Measurements from ENCODE around the gene ERAP2.

The ERAP2 gene

DNA sequence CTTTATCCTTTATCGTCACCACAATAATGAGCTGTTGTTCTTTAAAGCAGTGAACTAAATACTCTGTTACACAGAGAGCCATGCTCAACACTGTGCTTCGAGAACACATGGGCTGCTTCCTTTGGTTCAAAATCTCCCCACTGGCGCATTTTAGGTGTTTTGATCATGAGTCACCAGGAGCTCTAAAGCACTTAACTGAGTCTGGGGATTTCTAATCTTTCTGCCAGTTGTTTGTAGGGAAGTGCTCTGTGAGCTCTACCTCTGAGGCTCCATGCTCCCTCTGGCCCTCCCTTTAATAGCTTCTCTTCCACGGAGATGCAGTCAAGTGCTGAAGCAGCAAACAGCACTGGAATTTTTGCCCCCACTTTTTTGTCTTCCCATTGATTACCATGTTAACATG, 17.0 kb downstream of the ERAP2 start:
- TF ChIP-seq, protein P1, sequence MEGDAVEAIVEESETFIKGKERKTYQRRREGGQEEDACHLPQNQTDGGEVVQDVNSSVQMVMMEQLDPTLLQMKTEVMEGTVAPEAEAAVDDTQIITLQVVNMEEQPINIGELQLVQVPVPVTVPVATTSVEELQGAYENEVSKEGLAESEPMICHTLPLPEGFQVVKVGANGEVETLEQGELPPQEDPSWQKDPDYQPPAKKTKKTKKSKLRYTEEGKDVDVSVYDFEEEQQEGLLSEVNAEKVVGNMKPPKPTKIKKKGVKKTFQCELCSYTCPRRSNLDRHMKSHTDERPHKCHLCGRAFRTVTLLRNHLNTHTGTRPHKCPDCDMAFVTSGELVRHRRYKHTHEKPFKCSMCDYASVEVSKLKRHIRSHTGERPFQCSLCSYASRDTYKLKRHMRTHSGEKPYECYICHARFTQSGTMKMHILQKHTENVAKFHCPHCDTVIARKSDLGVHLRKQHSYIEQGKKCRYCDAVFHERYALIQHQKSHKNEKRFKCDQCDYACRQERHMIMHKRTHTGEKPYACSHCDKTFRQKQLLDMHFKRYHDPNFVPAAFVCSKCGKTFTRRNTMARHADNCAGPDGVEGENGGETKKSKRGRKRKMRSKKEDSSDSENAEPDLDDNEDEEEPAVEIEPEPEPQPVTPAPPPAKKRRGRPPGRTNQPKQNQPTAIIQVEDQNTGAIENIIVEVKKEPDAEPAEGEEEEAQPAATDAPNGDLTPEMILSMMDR (IDR thresholded peaks at IDR 0.05; ENCODE audit: low read depth, low read length): no peak
- H3K4me3 ChIP-seq (ENCODE audit: low read depth, low read length): no peak overlapping the region
- peak; percentile 23 for DNase-seq
- no peaks in the 10 kb centered on the region for H3K9me3 ChIP-seq
- H3K4me1 ChIP-seq: 0 out of 2 replicates have a peak, but pooled peaks cover 3% of the 10 kb centered on the region
- no peaks in the 10 kb centered on the region for H3K27me3 ChIP-seq
- no peaks in the 10 kb centered on the region for H3K36me3 ChIP-seq

GRCh38 chr5:96896276-96896675, 20.0 kb downstream of the ERAP2 start:
- Histone ChIP-seq H3K36me3 (no peaks in the 10 kb centered on the region), H3K4me3 (ENCODE audit: low read depth, low read length) (no peak overlapping the region), H3K27me3 (no peaks in the 10 kb centered on the region), H3K4me1 (0 out of 2 replicates have a peak, but pooled peaks cover 3% of the 10 kb centered on the region), H3K9me3 (no peaks in the 10 kb centered on the region)
- TF ChIP-seq, protein P1 (IDR thresholded peaks at IDR 0.05; ENCODE audit: low read depth, low read length): no peak
- no peak for DNase-seq

- Histone ChIP-seq H3K9me3 (no peaks in the 10 kb centered on the region), H3K4me1 (0 out of 2 replicates have a peak, but pooled peaks cover 3% of the 10 kb centered on the region), H3K36me3 (no peaks in the 10 kb centered on the region), H3K4me3 (ENCODE audit: low read depth, low read length) (no peak overlapping the region), H3K27me3 (no peaks in the 10 kb centered on the region)
- DNase-seq: no peak
- TF ChIP-seq, protein P1 (IDR thresholded peaks at IDR 0.05; ENCODE audit: low read depth, low read length): no peak
Measured at GRCh38 chr5:96896806-96897205, 20.5 kb downstream of the ERAP2 start.

GRCh38 chr5:96901384-96901783, 25.1 kb downstream of the ERAP2 start:
- no peak for DNase-seq
- TF ChIP-seq, protein P1 (IDR thresholded peaks at IDR 0.05; ENCODE audit: low read depth, low read length): peak; percentile 44
- H3K4me1 ChIP-seq: no peaks in the 10 kb centered on the region
- no peak overlapping the region for H3K4me3 ChIP-seq (ENCODE audit: low read depth, low read length)
- H3K36me3 ChIP-seq: no peaks in the 10 kb centered on the region
- H3K27me3 ChIP-seq: no peaks in the 10 kb centered on the region
- no peaks in the 10 kb centered on the region for H3K9me3 ChIP-seq

DNA sequence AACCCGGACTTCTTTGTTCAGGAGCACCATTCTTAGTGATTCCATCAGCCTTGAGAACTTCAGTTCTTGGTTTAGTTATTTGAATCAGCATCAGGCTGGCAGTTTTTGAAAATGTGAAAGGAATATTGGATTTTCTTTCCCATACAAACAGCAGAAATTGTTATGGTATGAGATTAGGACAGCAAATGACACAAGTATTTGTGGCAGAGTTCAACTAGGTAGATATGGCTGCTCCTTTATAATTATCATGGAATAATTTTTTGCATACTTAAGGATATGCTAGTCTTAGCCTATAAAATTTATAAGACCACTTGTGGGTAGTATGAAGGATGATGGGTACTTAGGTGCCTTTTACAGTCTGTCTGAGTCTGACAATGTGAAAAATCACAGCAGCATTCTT, 25.5 kb downstream of the ERAP2 start:
- no peak overlapping the region for H3K4me3 ChIP-seq (ENCODE audit: low read depth, low read length)
- TF ChIP-seq, protein P1 (IDR thresholded peaks at IDR 0.05; ENCODE audit: low read depth, low read length): no peak
- H3K36me3 ChIP-seq: no peaks in the 10 kb centered on the region
- no peaks in the 10 kb centered on the region for H3K27me3 ChIP-seq
- H3K9me3 ChIP-seq: no peaks in the 10 kb centered on the region
- H3K4me1 ChIP-seq: no peaks in the 10 kb centered on the region
- no peak for DNase-seq

- H3K9me3 ChIP-seq: no peaks in the 10 kb centered on the region
- no peak overlapping the region for H3K4me3 ChIP-seq (ENCODE audit: low read depth, low read length)
- no peak for DNase-seq
- H3K4me1 ChIP-seq: no peaks in the 10 kb centered on the region
- TF ChIP-seq, protein P1 (IDR thresholded peaks at IDR 0.05; ENCODE audit: low read depth, low read length): no peak
- H3K27me3 ChIP-seq: no peaks in the 10 kb centered on the region
- no peaks in the 10 kb centered on the region for H3K36me3 ChIP-seq
Measured at GRCh38 chr5:96902876-96903275, 26.6 kb downstream of the ERAP2 start.
